ENCODE results near the gene PITX2.
"Not testable (repeated sequence)": the region's sequence is repeated elsewhere in the genome, so short reads cannot be mapped to it uniquely, and the experiment has no call there.

The PITX2 gene

GRCh38 chr4:110602061-110602460, 20.8 kb downstream of the PITX2 start:
- Histone ChIP-seq H3K4me3 (ENCODE audit: low read depth, low read length) (no peak overlapping the region), H3K9ac (ENCODE audit: low read depth, low read length) (no peak overlapping the region), H3K9me3 (ENCODE audit: control insufficient read depth, insufficient read depth, low read length) (no peaks in the 10 kb centered on the region), H3K36me3 (ENCODE audit: control insufficient read depth, insufficient read depth, low read length) (no peaks in the 10 kb centered on the region), H3K27me3 (ENCODE audit: control insufficient read depth, insufficient read depth, low read length) (no peaks in the 10 kb centered on the region), H3K4me1 (ENCODE audit: control insufficient read depth, insufficient read depth, low read length) (no peaks in the 10 kb centered on the region), H3K27ac (ENCODE audit: low read depth, low read length) (no peak overlapping the region)

- Histone ChIP-seq H3K36me3 (ENCODE audit: control insufficient read depth, insufficient read depth, low read length) (no peaks in the 10 kb centered on the region), H3K9me3 (ENCODE audit: control insufficient read depth, insufficient read depth, low read length) (no peaks in the 10 kb centered on the region), H3K9ac (ENCODE audit: low read depth, low read length) (no peak overlapping the region), H3K4me1 (ENCODE audit: control insufficient read depth, insufficient read depth, low read length) (no peaks in the 10 kb centered on the region), H3K4me3 (ENCODE audit: low read depth, low read length) (no peak overlapping the region), H3K27me3 (ENCODE audit: control insufficient read depth, insufficient read depth, low read length) (no peaks in the 10 kb centered on the region), H3K27ac (ENCODE audit: low read depth, low read length) (no peak overlapping the region)
These were observed 25.3 kb downstream of the PITX2 start for GRCh38 chr4:110597582-110597981.

GRCh38 chr4:110596431-110596830, 26.4 kb downstream of the PITX2 start:
- Histone ChIP-seq H3K9ac (ENCODE audit: low read depth, low read length) (no peak overlapping the region), H3K36me3 (ENCODE audit: control insufficient read depth, insufficient read depth, low read length) (no peaks in the 10 kb centered on the region), H3K4me1 (ENCODE audit: control insufficient read depth, insufficient read depth, low read length) (no peaks in the 10 kb centered on the region), H3K4me3 (ENCODE audit: low read depth, low read length) (no peak overlapping the region), H3K27ac (ENCODE audit: low read depth, low read length) (no peak overlapping the region), H3K27me3 (ENCODE audit: control insufficient read depth, insufficient read depth, low read length) (no peaks in the 10 kb centered on the region), H3K9me3 (ENCODE audit: control insufficient read depth, insufficient read depth, low read length) (no peaks in the 10 kb centered on the region)

- no peaks in the 10 kb centered on the region for H3K4me1 ChIP-seq (ENCODE audit: control insufficient read depth, insufficient read depth, low read length)
- H3K9ac ChIP-seq (ENCODE audit: low read depth, low read length): no peak overlapping the region
- H3K36me3 ChIP-seq (ENCODE audit: control insufficient read depth, insufficient read depth, low read length): no peaks in the 10 kb centered on the region
- no peaks in the 10 kb centered on the region for H3K9me3 ChIP-seq (ENCODE audit: control insufficient read depth, insufficient read depth, low read length)
- H3K27ac ChIP-seq (ENCODE audit: low read depth, low read length): no peak overlapping the region
- H3K27me3 ChIP-seq (ENCODE audit: control insufficient read depth, insufficient read depth, low read length): no peaks in the 10 kb centered on the region
- H3K4me3 ChIP-seq (ENCODE audit: low read depth, low read length): no peak overlapping the region
These were observed 27.3 kb downstream of the PITX2 start for GRCh38 chr4:110595583-110595982.

GRCh38 chr4:110589297-110589696, 33.6 kb downstream of the PITX2 start:
- Histone ChIP-seq H3K36me3 (ENCODE audit: control insufficient read depth, insufficient read depth, low read length) (no peaks in the 10 kb centered on the region), H3K9ac (ENCODE audit: low read depth, low read length) (no peak overlapping the region), H3K27me3 (ENCODE audit: control insufficient read depth, insufficient read depth, low read length) (no peaks in the 10 kb centered on the region), H3K4me3 (ENCODE audit: low read depth, low read length) (no peak overlapping the region), H3K9me3 (ENCODE audit: control insufficient read depth, insufficient read depth, low read length) (no peaks in the 10 kb centered on the region), H3K27ac (ENCODE audit: low read depth, low read length) (no peak overlapping the region), H3K4me1 (ENCODE audit: control insufficient read depth, insufficient read depth, low read length) (no peaks in the 10 kb centered on the region)

GRCh38 chr4:110587666-110588285, 35.1 kb downstream of the PITX2 start:
- Histone ChIP-seq H3K36me3 (ENCODE audit: control insufficient read depth, insufficient read depth, low read length) (no peaks in the 10 kb centered on the region), H3K4me1 (ENCODE audit: control insufficient read depth, insufficient read depth, low read length) (no peaks in the 10 kb centered on the region), H3K4me3 (ENCODE audit: low read depth, low read length) (no peak overlapping the region), H3K27ac (ENCODE audit: low read depth, low read length) (no peak overlapping the region), H3K9ac (ENCODE audit: low read depth, low read length) (no peak overlapping the region), H3K9me3 (ENCODE audit: control insufficient read depth, insufficient read depth, low read length) (no peaks in the 10 kb centered on the region), H3K27me3 (ENCODE audit: control insufficient read depth, insufficient read depth, low read length) (no peaks in the 10 kb centered on the region)

GRCh38 chr4:110586131-110586850, 36.6 kb downstream of the PITX2 start:
- Histone ChIP-seq H3K36me3 (ENCODE audit: control insufficient read depth, insufficient read depth, low read length) (no peaks in the 10 kb centered on the region), H3K9ac (ENCODE audit: low read depth, low read length) (no peak overlapping the region), H3K4me3 (ENCODE audit: low read depth, low read length) (no peak overlapping the region), H3K27me3 (ENCODE audit: control insufficient read depth, insufficient read depth, low read length) (no peaks in the 10 kb centered on the region), H3K4me1 (ENCODE audit: control insufficient read depth, insufficient read depth, low read length) (no peaks in the 10 kb centered on the region), H3K27ac (ENCODE audit: low read depth, low read length) (no peak overlapping the region), H3K9me3 (ENCODE audit: control insufficient read depth, insufficient read depth, low read length) (no peaks in the 10 kb centered on the region)

GRCh38 chr4:110576696-110577095, 46.2 kb downstream of the PITX2 start:
- not testable (repeated sequence) for H3K4me1 ChIP-seq (ENCODE audit: control insufficient read depth, insufficient read depth, low read length); H3K36me3 ChIP-seq (ENCODE audit: control insufficient read depth, insufficient read depth, low read length); H3K9me3 ChIP-seq (ENCODE audit: control insufficient read depth, insufficient read depth, low read length); H3K27me3 ChIP-seq (ENCODE audit: control insufficient read depth, insufficient read depth, low read length); H3K4me3 ChIP-seq (ENCODE audit: low read depth, low read length); H3K9ac ChIP-seq (ENCODE audit: low read depth, low read length); H3K27ac ChIP-seq (ENCODE audit: low read depth, low read length)

Data from HUES48 (cell line).